Activated T-cell treated with anti-CD3 and anti-CD28 coated beads, Interleukin-2, amount 50 U/mL, for 4 hours (primary cell): ENCODE data around the gene FAM199X. TPM values are rescaled to one million over a fixed set of nuclear protein-coding genes. Genes with fewer than 3 reads are reported as not detected.

Source experiments
- total RNA-seq, 3 donors: library from RNA; stranded (reverse); gene quantifications; one replicate each; pipeline ENCODE4 v1.2.1, GENCODE V29; 2021

The FAM199X gene
- total RNA-seq, 3 donors from 2014 or later: 8.0 to 8.2 (median 8.1) TPM

Other genes starting within 250 kb of the FAM199X start
- gene TMSB15B, start 203.8 kb upstream of the FAM199X start, total RNA-seq: 1 to 10 TPM; 4.4 to 6.4 (median 5.2) TPM
- not detected for gene H2BW1, start 152.7 kb upstream of the FAM199X start, total RNA-seq
- gene H2BW2, start 126.5 kb upstream of the FAM199X start, total RNA-seq: not detected
- gene TMSB15C, start 90.2 kb upstream of the FAM199X start, total RNA-seq: 1 to 10 TPM in 1 of 3 donors, under 1 TPM in 2; 0.74 to 1.5 (median 0.92) TPM
- under 1 TPM; 0.49 to 0.86 (median 0.55) TPM for gene ZCCHC18, start 53.9 kb upstream of the FAM199X start, total RNA-seq
- gene SLC25A53, start 9.4 kb upstream of the FAM199X start, total RNA-seq: 1 to 10 TPM; 3.2 to 4.4 (median 4.2) TPM
- not detected for gene ESX1, start 88.5 kb downstream of the FAM199X start, total RNA-seq